ENCODE results near the gene ZDBF2.

The ZDBF2 gene

DNA sequence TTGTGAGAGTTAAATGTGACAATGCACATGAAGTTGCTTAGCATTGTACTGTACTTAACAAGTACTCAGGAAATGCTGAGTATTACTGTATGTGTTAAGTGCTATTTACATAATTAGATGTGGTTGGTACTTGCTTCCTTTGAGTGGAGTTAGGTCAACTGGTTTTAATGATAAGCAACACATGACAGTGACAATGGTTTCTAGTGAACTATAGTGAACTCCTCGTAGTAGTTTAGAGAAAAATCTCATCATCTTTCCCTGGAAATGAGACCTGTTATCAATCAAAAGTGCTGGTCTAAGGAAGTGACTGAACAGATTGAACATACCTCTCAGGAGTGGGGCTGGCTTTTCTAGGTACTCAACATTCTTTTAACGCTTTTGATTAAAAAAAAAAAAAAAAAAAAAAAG, 29.2 kb upstream of the ZDBF2 start (continued):
- TF ChIP-seq, protein P1, sequence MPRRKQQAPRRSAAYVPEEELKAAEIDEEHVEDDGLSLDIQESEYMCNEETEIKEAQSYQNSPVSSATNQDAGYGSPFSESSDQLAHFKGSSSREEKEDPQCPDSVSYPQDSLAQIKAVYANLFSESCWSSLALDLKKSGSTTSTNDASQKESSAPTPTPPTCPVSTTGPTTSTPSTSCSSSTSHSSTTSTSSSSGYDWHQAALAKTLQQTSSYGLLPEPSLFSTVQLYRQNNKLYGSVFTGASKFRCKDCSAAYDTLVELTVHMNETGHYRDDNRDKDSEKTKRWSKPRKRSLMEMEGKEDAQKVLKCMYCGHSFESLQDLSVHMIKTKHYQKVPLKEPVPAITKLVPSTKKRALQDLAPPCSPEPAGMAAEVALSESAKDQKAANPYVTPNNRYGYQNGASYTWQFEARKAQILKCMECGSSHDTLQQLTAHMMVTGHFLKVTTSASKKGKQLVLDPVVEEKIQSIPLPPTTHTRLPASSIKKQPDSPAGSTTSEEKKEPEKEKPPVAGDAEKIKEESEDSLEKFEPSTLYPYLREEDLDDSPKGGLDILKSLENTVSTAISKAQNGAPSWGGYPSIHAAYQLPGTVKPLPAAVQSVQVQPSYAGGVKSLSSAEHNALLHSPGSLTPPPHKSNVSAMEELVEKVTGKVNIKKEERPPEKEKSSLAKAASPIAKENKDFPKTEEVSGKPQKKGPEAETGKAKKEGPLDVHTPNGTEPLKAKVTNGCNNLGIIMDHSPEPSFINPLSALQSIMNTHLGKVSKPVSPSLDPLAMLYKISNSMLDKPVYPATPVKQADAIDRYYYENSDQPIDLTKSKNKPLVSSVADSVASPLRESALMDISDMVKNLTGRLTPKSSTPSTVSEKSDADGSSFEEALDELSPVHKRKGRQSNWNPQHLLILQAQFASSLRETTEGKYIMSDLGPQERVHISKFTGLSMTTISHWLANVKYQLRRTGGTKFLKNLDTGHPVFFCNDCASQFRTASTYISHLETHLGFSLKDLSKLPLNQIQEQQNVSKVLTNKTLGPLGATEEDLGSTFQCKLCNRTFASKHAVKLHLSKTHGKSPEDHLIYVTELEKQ (tag by site-specific recombination; IDR thresholded peaks at IDR 0.05; ENCODE audit: borderline replicate concordance), result no peak
- no peak for TF ChIP-seq ZNF223 (tag by site-specific recombination; IDR thresholded peaks at IDR 0.05)
- no peak for TF ChIP-seq TRIM28 (IDR thresholded peaks at IDR 0.05; ENCODE audit: borderline replicate concordance, low read length)
- TF ChIP-seq ZNF776 (tag by site-specific recombination; IDR thresholded peaks at IDR 0.05; ENCODE audit: borderline replicate concordance), result no peak
- no peak for TF ChIP-seq SP3 (tag by site-specific recombination; IDR thresholded peaks at IDR 0.05)
- TF ChIP-seq ZNF785 (tag by site-specific recombination; IDR thresholded peaks at IDR 0.05), result no peak

DNA sequence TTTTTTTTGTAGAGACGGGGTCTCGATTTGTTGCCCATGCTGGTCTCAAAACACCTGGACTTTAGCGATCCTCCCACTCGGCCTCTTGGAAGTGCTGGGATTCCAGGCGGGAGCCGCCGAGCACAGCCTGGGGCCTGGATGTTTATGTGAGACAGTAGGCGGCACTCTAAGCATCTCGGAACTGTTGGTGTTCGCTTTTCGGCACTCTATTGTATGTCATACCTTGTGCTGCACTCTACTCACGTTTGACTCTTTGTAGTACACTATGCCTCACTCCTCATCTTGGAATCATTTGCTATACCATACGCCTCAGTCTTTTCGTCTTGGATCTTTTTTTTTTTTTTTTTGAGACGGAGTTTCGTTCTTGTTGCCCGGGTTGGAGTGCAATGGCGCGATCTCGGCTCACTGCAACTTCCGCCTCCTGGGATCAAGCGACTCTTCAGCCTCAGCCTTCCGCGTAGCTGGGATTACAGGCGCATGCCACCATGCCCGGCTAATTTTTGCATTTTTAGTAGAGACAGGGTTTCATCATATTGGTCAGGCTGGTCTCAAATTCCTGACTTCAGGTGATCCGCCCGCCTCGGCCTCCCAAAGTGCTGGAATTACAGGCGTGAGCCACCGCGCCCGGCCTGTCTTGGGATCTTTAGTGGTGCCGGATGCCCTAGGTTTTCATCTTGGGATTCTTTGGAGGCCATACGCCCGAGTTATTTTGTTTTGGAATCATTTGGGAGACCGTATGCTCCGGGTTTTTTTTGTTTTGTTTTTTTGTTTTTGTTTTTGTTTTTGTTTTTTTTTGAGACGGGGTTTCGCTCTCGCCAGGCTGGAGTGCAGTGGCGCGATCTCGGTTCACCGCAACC, 24.2 kb upstream of the ZDBF2 start:
- ChIA-PET CTCF (no interaction called here), POLR2A (no interaction called here)
- H3K4me3 ChIP-seq (ENCODE audit: low read depth, low read length), result no peak overlapping the region
- no peaks in the 10 kb centered on the region for H3K36me3 ChIP-seq (ENCODE audit: control insufficient read depth in 2 of 2, insufficient read depth in 1 of 2, low read length in 2 of 2)
- no peaks in the 10 kb centered on the region for H3K9me3 ChIP-seq (ENCODE audit: control insufficient read depth, insufficient read depth, low read depth, low read length)
- no peaks in the 10 kb centered on the region for H3K4me1 ChIP-seq (ENCODE audit: control insufficient read depth, insufficient read depth, low read length)
- TF ChIP-seq ZNF76 (tag by site-specific recombination; IDR thresholded peaks at IDR 0.05; ENCODE audit: borderline replicate concordance, low read depth), result no peak
- TF ChIP-seq ZFP3 (tag by site-specific recombination; IDR thresholded peaks at IDR 0.05; ENCODE audit: low read depth), result no peak
- TF ChIP-seq, protein P2, sequence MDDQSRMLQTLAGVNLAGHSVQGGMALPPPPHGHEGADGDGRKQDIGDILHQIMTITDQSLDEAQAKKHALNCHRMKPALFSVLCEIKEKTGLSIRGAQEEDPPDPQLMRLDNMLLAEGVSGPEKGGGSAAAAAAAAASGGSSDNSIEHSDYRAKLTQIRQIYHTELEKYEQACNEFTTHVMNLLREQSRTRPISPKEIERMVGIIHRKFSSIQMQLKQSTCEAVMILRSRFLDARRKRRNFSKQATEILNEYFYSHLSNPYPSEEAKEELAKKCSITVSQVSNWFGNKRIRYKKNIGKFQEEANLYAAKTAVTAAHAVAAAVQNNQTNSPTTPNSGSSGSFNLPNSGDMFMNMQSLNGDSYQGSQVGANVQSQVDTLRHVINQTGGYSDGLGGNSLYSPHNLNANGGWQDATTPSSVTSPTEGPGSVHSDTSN (CRISPR knock-in tag; IDR thresholded peaks at IDR 0.05), result no peak
- no peak for TF ChIP-seq ZIC2 (tag by site-specific recombination; IDR thresholded peaks at IDR 0.05)
- TF ChIP-seq, protein P3, sequence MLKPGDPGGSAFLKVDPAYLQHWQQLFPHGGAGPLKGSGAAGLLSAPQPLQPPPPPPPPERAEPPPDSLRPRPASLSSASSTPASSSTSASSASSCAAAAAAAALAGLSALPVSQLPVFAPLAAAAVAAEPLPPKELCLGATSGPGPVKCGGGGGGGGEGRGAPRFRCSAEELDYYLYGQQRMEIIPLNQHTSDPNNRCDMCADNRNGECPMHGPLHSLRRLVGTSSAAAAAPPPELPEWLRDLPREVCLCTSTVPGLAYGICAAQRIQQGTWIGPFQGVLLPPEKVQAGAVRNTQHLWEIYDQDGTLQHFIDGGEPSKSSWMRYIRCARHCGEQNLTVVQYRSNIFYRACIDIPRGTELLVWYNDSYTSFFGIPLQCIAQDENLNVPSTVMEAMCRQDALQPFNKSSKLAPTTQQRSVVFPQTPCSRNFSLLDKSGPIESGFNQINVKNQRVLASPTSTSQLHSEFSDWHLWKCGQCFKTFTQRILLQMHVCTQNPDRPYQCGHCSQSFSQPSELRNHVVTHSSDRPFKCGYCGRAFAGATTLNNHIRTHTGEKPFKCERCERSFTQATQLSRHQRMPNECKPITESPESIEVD (tag by site-specific recombination; IDR thresholded peaks at IDR 0.05), result no peak
- TF ChIP-seq ZNF133 (tag by site-specific recombination; IDR thresholded peaks at IDR 0.05), result no peak
- TF ChIP-seq ZNF184 (tag by site-specific recombination; IDR thresholded peaks at IDR 0.05), result no peak
- TF ChIP-seq ZNF19 (tag by site-specific recombination; IDR thresholded peaks at IDR 0.05; ENCODE audit: low read depth), result no peak
- no peak for TF ChIP-seq OVOL3 (tag by site-specific recombination; IDR thresholded peaks at IDR 0.05)
- no peak for TF ChIP-seq IKZF3 (tag by site-specific recombination; IDR thresholded peaks at IDR 0.05)
- TF ChIP-seq ZNF830 (tag by site-specific recombination; IDR thresholded peaks at IDR 0.05; ENCODE audit: low read depth), result no peak
- TF ChIP-seq OSR2 (tag by site-specific recombination; IDR thresholded peaks at IDR 0.05), result no peak
- no peak for TF ChIP-seq ZNF768 (tag by site-specific recombination; IDR thresholded peaks at IDR 0.05)
- TF ChIP-seq ZNF211 (tag by site-specific recombination; IDR thresholded peaks at IDR 0.05; ENCODE audit: low read depth), result no peak
- TF ChIP-seq ZBTB1 (tag by site-specific recombination; IDR thresholded peaks at IDR 0.05), result no peak
- no peak for TF ChIP-seq ZNF138 (tag by site-specific recombination; IDR thresholded peaks at IDR 0.05; ENCODE audit: borderline replicate concordance)
- no peak for TF ChIP-seq ZNF223 (tag by site-specific recombination; IDR thresholded peaks at IDR 0.05)
- no peak for TF ChIP-seq TRIM28 (IDR thresholded peaks at IDR 0.05; ENCODE audit: borderline replicate concordance, low read length)
- no peak for TF ChIP-seq ZNF146 (tag by site-specific recombination; IDR thresholded peaks at IDR 0.05)
- TF ChIP-seq ZNF423 (tag by site-specific recombination; IDR thresholded peaks at IDR 0.05), result no peak
- H3K27ac ChIP-seq (ENCODE audit: extremely low read depth, low read depth, low read length), result no peak overlapping the region
